ENCODE measurements around the gene RAD51B.

RAD51B gene

DNA sequence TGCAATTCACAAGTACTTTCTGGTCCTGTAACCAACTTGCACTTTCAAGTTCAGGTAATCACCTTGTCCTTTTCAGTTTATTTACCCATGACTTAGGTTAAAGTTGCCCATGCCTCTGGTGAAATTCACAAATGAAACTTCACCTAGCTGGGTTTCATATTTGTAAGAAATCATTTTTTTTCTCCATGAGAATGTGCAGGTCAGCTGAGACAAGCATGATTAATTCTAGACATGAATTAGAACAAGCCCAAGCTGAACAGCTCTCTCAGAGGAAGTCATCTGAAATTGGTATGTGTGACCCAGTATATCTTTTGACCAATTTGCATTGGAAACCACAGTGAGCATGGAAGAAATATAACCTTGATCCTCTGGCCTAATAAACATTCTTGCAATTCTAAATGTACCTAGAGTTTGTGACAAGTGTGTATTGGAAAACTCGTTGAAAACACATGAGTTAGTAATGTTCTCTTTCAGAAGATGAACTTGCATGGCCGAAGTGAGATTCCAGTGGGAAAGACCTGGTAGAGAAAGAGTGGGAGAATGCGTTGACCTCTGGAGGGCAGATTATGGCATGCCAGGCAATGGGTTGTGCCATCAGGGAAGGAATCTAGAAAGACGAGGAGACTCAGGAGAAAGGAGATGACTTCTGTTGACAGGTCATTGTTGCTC is 486.8 kb downstream of the RAD51B start:
- no peak for TF ChIP-seq ZNF274 (IDR thresholded peaks at IDR 0.05; ENCODE audit: low read depth, low read length)
- peak overlapping the region; percentile 11; the same call in 1 of the 2 replicates for H3K4me3 ChIP-seq (ENCODE audit: low read length)

DNA sequence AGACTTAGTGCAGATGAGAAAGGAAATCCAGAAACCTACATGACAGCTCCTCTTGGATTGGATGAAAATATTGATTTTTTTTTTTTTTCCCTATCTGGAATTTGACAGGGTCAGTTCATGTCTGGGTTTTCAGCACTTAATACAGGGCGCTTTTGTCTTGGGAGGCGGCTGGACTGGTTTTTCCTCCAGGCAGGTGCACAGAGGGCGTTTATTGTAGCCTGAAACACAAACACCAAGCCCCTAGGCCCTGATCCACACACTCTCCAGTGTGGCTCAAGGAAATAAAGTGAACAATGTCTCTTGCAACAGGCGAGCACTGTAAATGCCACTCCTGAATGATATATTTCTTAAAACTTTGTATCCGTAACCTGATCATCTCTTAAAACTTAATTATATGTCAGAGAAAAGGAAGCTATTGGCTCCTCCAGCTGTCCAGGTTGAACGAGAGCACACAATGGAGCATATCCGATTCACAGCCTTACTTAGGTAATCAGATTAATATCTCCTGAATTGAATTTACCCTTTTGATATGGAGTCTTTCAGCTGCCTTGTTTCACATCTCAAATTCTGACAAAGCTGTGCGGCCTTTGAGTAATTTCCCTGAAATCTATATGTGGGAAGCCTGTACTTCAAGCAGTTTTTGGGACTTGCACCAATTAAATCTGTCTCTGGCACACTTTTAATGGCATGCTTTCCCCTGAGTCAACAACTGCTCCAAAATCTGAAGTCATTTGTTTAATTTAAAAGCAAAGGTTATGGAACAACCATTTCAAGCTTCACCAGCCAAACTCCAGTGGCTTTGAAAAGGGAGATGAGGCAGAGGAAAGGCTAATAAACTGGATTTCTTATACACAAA is 487.6 kb downstream of the RAD51B start:
- H3K4me3 ChIP-seq (ENCODE audit: low read length), result peak overlapping the region; percentile 11; the same call in 1 of the 2 replicates
- TF ChIP-seq ZNF274 (IDR thresholded peaks at IDR 0.05; ENCODE audit: low read depth, low read length), result no peak

DNA sequence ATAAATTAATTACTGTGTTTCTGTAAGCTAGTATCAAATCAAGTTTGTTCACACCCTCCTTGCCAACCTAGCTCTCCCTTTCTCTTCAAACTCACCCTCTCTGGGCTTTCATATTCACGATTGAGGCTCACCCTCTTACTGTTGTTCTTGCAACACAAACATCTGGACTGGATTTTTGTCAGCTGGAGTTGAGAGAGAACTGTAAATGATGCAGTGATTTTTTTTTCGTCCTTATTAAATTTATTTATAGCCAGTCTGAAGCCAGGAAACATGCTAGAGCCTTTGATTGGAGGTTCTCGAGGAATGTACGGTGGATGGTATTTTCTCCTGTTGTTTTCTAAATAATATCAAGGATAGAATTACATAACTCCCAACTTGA is 488.2 kb downstream of the RAD51B start:
- no peak for TF ChIP-seq ZNF274 (IDR thresholded peaks at IDR 0.05; ENCODE audit: low read depth, low read length)
- H3K4me3 ChIP-seq (ENCODE audit: low read length), result no peak overlapping the region

DNA sequence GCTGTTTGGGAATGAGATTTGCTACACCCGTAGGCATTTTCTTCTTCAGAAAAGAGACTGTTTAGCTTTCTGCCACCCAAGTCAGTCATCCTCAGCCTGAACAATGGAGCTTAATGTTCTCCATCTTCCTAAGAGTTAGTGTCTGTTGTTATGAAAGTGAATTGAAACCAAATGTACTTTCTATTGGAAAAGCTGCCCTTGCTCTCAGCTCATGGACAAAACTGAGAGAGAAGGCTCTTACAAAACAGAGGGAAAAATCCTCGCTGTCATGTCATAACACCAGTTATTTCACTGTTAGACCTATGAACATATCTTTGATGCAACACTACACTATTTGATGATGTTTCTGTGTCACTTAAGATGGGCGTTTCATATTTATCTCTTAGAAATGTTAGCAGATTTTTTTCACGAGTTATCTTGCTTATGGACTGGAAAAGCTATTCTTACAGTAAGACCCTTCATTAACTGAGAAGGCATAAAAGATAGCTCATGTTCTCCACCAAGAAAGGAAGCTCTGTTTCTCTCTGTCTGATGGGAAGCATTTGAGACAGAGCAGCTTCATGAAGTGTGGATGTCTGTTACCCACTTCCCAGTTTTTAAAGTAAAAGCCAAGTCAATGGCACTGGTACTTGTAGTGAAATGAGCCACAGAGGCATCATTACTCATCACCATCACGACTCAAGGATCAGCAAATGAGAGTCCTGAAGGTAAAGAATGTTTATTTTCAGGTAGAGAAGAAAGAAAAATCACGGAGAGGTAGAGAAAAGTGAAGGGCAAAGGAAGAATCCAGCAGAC is 489.3 kb downstream of the RAD51B start:
- TF ChIP-seq ZNF274 (IDR thresholded peaks at IDR 0.05; ENCODE audit: low read depth, low read length), result no peak
- no peak overlapping the region for H3K4me3 ChIP-seq (ENCODE audit: low read length)

DNA sequence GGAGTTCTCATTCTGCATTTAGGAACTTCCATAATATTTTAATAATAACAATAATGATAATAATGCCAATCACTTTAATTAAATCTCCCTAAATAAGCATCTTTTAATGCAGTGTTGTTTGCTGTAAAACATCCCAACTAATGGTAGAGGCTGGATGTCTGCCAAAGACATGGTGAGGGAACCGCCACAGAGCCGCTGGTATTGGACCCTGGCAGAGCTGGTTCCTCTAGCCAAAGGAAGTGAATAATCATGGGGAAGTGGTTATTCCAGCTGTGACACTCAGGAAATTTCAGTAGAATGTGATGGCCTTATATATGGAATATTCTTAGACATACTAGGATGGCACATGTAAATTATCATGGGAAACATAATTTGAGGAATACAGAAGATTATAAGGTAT is 490.0 kb downstream of the RAD51B start:
- no peak for TF ChIP-seq ZNF274 (IDR thresholded peaks at IDR 0.05; ENCODE audit: low read depth, low read length)
- H3K4me3 ChIP-seq (ENCODE audit: low read length), result no peak overlapping the region

DNA sequence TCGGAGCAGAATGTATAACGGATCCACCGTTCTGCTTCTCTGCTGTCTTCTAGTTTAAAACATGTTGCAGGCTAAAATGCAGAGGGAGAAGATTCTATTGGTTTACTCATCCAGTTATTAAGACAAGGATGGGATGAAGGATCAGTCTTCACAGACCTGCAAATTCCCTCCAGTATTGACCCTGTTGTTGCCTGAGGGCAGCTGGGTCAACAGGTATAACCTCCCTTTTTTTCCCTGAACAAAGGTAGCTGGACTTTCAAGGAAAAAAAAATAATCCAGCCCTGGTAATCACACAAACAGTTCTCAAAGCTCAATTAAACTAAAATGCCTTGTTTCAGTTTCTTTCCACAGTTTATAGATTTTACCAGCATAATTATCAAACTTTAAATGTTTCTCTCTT is 492.7 kb downstream of the RAD51B start:
- TF ChIP-seq ZNF274 (IDR thresholded peaks at IDR 0.05; ENCODE audit: low read depth, low read length), result no peak
- no peak overlapping the region; the same call in 1 of the 2 replicates for H3K4me3 ChIP-seq (ENCODE audit: low read length)

DNA sequence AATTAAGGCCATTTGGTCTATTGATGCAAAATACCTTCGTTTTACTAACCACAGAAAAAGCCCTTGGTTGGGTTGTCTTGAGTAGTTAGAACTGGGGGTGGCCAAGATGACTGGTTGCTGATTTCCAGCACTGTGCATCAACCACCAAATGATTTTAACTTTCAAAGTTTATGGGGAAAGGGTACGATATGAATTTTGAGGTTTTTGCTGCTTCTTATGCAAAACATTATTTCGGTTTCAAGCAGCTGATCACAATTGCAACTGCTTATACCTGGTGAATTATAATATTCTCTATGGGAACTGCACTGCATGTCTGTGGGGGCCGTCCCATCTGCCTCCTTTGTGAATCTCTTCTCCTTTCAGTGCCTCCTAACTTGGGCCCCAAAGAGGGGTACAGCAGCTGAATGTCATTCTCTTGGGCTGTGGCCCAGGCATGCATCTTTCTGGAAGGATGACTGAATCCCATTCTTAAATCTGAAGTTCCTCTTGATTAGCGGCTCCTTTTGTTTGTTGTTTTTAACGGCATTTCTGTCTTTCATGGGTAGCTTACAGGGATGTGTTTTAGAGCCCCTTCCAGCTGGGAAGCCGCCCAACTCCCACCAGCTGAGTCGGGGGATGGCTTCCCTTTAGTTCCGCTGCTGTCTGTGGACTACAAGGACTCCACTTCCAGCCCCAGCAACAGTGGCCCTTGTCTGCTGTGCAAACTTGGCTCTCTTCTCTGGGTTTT is 493.5 kb downstream of the RAD51B start:
- H3K4me3 ChIP-seq (ENCODE audit: low read length), result no peak overlapping the region; the same call in 1 of the 2 replicates
- no peak for TF ChIP-seq ZNF274 (IDR thresholded peaks at IDR 0.05; ENCODE audit: low read depth, low read length)

DNA sequence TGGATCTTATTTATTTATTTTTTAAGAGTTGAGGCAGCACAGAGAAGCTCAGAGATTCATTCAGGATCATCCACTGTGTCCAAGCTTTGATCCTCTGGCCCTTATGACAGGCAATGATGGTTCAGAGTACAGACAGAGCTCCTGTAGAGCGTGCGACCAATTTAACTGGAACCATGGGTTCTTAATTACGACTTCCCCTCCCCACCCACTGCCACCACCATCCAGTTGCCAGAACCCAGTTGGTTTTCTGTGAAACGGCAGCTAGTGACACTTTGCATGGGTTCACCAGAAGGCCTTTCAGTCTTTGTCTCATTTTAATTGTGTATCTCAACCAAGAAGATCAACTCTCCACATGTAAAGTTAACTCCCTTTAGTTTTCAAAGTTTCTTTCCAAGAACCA is 495.1 kb downstream of the RAD51B start:
- H3K4me3 ChIP-seq (ENCODE audit: low read length), result no peak overlapping the region
- no peak for TF ChIP-seq ZNF274 (IDR thresholded peaks at IDR 0.05; ENCODE audit: low read depth, low read length)

DNA sequence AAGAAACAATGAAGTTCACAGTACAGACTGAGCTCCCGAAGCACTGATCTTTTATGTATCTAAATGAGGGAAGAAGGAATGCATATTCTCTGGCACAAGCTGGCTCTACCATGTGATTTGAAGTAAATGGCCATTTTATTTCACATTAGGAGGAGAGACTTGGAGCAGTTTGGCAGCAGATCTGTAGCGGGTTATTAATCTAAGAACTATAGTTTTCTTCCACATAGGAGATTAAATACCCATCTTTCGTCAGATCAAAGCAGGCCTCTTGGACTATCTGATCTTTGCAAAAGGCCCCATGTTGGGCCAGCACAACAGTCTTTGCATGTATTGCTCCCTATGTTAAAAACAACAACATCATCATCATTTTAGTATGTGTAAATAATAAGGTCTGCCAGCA is 495.5 kb downstream of the RAD51B start:
- H3K4me3 ChIP-seq (ENCODE audit: low read length), result no peak overlapping the region
- TF ChIP-seq ZNF274 (IDR thresholded peaks at IDR 0.05; ENCODE audit: low read depth, low read length), result no peak

DNA sequence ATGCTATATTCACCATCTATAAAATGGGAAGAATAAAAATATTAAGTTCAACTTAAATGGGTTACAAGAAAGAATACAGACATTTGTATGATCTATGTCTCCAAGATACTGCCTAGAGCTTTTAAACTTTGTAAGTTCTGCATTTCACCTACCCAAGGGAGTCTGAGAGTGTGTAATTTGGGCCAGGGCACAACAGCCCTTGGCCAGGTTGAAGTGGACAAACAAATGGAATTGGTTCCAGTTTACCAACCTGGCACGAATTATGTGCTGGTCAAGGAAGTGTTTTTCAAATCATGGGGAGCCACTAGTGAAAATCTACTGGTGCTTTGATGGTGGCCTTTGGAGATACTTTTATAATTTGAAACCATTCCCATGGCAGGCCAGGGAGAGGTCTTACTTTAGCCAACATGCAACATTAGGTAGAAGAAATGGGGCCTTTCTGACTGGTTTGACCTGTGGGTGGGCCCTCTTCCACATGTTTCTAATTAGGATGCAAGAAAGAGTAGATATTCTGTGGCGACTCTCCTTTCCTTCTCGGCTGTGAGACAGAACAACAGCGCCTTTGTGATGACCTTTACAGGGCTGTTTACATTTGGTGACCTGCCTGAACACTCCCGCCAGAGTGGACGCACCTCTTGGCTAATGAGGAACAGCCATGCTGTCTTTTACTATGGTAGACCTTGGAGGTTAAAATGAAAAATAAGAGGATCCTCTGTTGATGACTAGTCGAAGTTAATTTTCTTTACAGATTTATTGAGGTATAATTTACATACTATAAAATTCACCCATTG is 496.7 kb downstream of the RAD51B start:
- no peak for TF ChIP-seq ZNF274 (IDR thresholded peaks at IDR 0.05; ENCODE audit: low read depth, low read length)
- H3K4me3 ChIP-seq (ENCODE audit: low read length), result no peak overlapping the region

DNA sequence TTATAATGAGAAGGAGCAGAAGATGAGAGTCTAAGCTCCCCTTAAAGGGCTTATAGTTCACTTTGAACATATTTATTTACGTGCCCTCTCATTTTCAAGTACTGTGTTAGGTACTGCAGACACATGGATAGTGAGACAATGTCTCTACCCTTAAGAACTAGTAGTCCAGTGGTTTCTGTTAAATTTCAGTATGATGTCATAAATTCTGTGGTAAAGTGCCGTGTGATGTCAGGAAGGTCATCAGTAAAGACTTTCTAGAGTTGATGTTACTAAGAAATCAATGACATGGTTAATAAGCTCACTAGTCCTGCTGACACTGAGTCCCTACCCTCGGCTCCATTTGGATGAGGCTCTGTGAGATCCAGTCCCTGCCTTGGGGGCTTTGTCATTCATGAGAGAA is 497.7 kb downstream of the RAD51B start:
- no peak for TF ChIP-seq ZNF274 (IDR thresholded peaks at IDR 0.05; ENCODE audit: low read depth, low read length)
- H3K4me3 ChIP-seq (ENCODE audit: low read length), result no peak overlapping the region

DNA sequence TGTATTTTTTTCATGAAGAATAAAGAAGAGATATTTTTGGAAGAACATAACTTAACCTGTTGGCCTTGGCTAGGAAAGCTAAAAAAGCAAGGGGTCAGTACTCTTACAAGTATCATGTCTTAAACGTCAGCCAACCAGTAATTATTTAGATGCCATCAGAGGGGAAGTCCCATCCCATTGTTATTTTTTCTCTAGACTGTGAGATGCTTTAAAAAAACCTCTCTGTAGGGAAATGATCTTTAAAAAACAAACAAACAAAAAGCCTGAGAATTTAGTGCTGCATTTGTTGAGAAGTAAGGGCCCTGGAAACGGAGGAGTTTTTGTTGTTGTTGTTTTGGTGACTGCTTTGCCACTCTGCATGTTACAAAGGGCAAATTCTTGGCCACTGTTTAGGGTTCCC is 499.2 kb downstream of the RAD51B start:
- no peak for TF ChIP-seq ZNF274 (IDR thresholded peaks at IDR 0.05; ENCODE audit: low read depth, low read length)
- no peak overlapping the region for H3K4me3 ChIP-seq (ENCODE audit: low read length)

DNA sequence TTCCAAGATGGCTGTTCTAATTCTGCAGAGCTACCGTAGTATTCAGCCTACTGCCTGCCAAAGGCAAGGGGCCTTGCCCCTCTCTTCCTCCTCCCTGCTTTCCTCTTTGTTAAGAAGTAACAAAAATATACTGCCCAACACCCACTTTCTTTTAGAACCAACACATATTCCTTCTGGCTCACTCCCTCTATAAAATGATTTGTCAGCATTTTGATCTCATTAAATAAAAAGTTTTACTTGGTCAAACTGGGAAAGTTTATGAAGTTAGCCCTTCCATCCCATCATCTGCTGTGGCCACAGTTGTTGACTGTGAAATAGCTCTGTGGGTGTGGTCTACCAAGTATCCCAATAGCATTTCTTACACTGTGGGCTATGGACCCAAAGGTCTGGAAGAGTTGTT is 500.9 kb downstream of the RAD51B start:
- H3K4me3 ChIP-seq (ENCODE audit: low read length), result no peak overlapping the region
- no peak for TF ChIP-seq ZNF274 (IDR thresholded peaks at IDR 0.05; ENCODE audit: low read depth, low read length)
